ENCODE data around the gene MRPS14.

Gene MRPS14

DNA sequence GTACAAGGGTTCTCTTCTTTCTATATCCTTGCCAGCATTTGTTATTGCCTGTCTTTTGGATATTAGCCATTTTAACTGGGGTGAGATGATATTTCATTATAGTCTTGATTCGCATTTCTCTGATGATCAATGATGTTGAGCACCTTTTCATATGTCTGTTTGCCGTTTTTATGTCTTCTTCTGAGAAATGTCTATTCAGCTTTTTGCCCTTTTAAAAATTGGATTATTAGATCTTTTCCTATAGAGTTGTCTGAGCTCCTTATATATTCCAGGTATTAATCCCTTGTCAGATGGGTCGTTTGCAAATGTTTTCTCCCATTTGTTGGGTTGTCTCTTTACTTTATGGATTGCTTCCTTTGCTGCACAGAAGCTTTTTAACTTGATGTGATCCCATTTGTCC lies 19.4 kb upstream of the MRPS14 start:
- no peaks in the 10 kb centered on the region for H4K20me1 ChIP-seq (ENCODE audit: control insufficient read depth, insufficient read depth, low read depth, low read length)
- no peaks in the 10 kb centered on the region for H3K4me1 ChIP-seq (ENCODE audit: control insufficient read depth, low read length)
- H3K27ac ChIP-seq (ENCODE audit: low read depth, low read length) = no peak overlapping the region
- no peak for TF ChIP-seq EZH2phosphoT487 (IDR thresholded peaks at IDR 0.05; ENCODE audit: borderline replicate concordance, low read length)
- TF ChIP-seq, protein P1, sequence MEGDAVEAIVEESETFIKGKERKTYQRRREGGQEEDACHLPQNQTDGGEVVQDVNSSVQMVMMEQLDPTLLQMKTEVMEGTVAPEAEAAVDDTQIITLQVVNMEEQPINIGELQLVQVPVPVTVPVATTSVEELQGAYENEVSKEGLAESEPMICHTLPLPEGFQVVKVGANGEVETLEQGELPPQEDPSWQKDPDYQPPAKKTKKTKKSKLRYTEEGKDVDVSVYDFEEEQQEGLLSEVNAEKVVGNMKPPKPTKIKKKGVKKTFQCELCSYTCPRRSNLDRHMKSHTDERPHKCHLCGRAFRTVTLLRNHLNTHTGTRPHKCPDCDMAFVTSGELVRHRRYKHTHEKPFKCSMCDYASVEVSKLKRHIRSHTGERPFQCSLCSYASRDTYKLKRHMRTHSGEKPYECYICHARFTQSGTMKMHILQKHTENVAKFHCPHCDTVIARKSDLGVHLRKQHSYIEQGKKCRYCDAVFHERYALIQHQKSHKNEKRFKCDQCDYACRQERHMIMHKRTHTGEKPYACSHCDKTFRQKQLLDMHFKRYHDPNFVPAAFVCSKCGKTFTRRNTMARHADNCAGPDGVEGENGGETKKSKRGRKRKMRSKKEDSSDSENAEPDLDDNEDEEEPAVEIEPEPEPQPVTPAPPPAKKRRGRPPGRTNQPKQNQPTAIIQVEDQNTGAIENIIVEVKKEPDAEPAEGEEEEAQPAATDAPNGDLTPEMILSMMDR (IDR thresholded peaks at IDR 0.05; ENCODE audit: low read depth, low read length, poor library complexity, severe bottlenecking) = no peak
- H3K79me2 ChIP-seq (ENCODE audit: control insufficient read depth, low read length) = no peaks in the 10 kb centered on the region
- no peak overlapping the region for H3K4me3 ChIP-seq (ENCODE audit: low read length)
- no peaks in the 10 kb centered on the region for H3K9me2 ChIP-seq (replicated peaks; ENCODE audit: control insufficient read depth, low read length)
- H3K4me2 ChIP-seq (ENCODE audit: low read length) = no peak overlapping the region
- peaks cover 22% of the 10 kb centered on the region for H3K27me3 ChIP-seq (ENCODE audit: control insufficient read depth, low read length)
- H3F3A ChIP-seq (ENCODE audit: control insufficient read depth, insufficient read depth) = no peaks in the 10 kb centered on the region
- no peaks in the 10 kb centered on the region for H3K36me3 ChIP-seq (ENCODE audit: control insufficient read depth, low read length)
- H3K9me3 ChIP-seq (ENCODE audit: control insufficient read depth, insufficient read depth, low read length) = no peaks in the 10 kb centered on the region

DNA sequence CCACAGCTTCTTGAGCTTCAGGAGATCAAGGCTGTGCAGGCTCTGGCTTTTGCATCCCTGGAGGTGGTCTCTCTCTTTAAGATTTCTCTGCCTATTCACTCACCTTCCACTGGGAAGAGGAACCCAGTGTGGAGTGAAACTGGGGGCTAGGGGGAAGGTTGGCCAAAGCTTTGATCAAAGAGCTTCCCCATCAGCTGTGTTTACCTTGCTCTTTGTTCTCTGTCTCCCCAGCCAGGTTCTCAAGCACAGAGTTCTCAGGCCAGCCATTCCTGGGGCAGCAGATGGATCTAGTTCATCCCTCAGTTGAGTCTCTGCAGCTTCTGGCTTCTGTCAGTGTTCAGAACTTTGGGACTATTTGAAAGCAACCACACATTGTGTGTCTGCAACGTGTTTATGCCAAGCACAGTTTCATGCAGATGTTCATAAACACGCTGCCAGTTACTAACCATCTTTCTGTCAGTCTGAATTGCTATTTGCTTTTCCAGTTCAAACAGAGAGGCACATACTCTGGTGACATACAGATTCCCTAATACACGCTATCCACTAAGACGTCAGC lies 17.2 kb upstream of the MRPS14 start:
- Histone ChIP-seq H4K20me1 (ENCODE audit: control insufficient read depth, insufficient read depth, low read depth, low read length) (no peaks in the 10 kb centered on the region), H3F3A (ENCODE audit: control insufficient read depth, insufficient read depth) (no peaks in the 10 kb centered on the region), H3K4me3 (ENCODE audit: low read length) (no peak overlapping the region), H3K36me3 (ENCODE audit: control insufficient read depth, low read length) (no peaks in the 10 kb centered on the region), H3K27ac (ENCODE audit: low read depth, low read length) (no peak overlapping the region), H3K79me2 (ENCODE audit: control insufficient read depth, low read length) (no peaks in the 10 kb centered on the region), H3K4me2 (ENCODE audit: low read length) (no peak overlapping the region), H3K9me2 (replicated peaks; ENCODE audit: control insufficient read depth, low read length) (no peaks in the 10 kb centered on the region), H3K27me3 (ENCODE audit: control insufficient read depth, low read length) (peaks cover 41% of the 10 kb centered on the region), H3K9me3 (ENCODE audit: control insufficient read depth, insufficient read depth, low read length) (no peaks in the 10 kb centered on the region), H3K4me1 (ENCODE audit: control insufficient read depth, low read length) (no peaks in the 10 kb centered on the region)
- TF ChIP-seq, protein P1 (IDR thresholded peaks at IDR 0.05; ENCODE audit: low read depth, low read length, poor library complexity, severe bottlenecking) = no peak
- TF ChIP-seq EZH2phosphoT487 (IDR thresholded peaks at IDR 0.05; ENCODE audit: borderline replicate concordance, low read length) = no peak

DNA sequence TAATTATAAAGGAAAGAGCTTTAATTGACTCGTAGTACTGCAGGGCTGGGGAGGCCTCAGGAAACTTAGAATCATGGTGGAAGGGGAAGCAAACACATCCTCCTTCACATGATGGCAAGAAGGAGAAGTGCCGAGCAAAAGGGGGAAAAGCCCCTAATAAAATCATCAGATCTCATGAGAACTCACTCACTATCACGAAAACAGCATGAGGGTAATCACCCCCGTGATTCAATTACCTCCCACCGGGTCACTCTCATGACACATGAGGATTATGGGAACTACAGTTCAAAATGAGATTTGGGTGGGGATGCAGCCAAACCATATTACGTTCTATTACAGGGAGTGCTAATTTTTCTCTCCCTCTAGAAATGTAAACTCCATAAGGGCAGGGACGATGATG lies 14.2 kb upstream of the MRPS14 start:
- no peaks in the 10 kb centered on the region for H3F3A ChIP-seq (ENCODE audit: control insufficient read depth, insufficient read depth)
- peaks cover 47% of the 10 kb centered on the region for H3K27me3 ChIP-seq (ENCODE audit: control insufficient read depth, low read length)
- TF ChIP-seq, protein P1 (IDR thresholded peaks at IDR 0.05; ENCODE audit: low read depth, low read length, poor library complexity, severe bottlenecking) = no peak
- no peak for TF ChIP-seq EZH2phosphoT487 (IDR thresholded peaks at IDR 0.05; ENCODE audit: borderline replicate concordance, low read length)
- no peaks in the 10 kb centered on the region for H3K9me3 ChIP-seq (ENCODE audit: control insufficient read depth, insufficient read depth, low read length)
- no peak overlapping the region for H3K27ac ChIP-seq (ENCODE audit: low read depth, low read length)
- H3K4me2 ChIP-seq (ENCODE audit: low read length) = no peak overlapping the region
- H3K36me3 ChIP-seq (ENCODE audit: control insufficient read depth, low read length) = no peaks in the 10 kb centered on the region
- no peaks in the 10 kb centered on the region for H3K9me2 ChIP-seq (replicated peaks; ENCODE audit: control insufficient read depth, low read length)
- no peaks in the 10 kb centered on the region for H4K20me1 ChIP-seq (ENCODE audit: control insufficient read depth, insufficient read depth, low read depth, low read length)
- H3K4me3 ChIP-seq (ENCODE audit: low read length) = no peak overlapping the region
- no peaks in the 10 kb centered on the region for H3K79me2 ChIP-seq (ENCODE audit: control insufficient read depth, low read length)
- no peaks in the 10 kb centered on the region for H3K4me1 ChIP-seq (ENCODE audit: control insufficient read depth, low read length)
